OCI-LY7 (cell line): ENCODE results near the gene SALL1. TPM values are rescaled to one million over a fixed set of nuclear protein-coding genes. Genes with fewer than 3 reads are reported as not detected.

ENCODE experiments used
- BruUV-seq: library from RNA; stranded (reverse); fragments of 400-500 nt; replicated peaks from 2 replicates; lab custom pipeline; 2021; lab: Mats Ljungman, UMichigan
- CTCF ChIA-PET: fragments of 300-600 bp; sonication (Branson Sonifier 250); formaldehyde crosslinking; loops from one replicate; lab custom pipeline; 2022; ENCODE audit warnings: antibody characterized with exemption; ENCODE audit not compliant: unreplicated experiment; lab: Charles Lee
- POLR2A ChIA-PET: fragments of 300-600 bp; sonication (Branson Sonifier 250); formaldehyde crosslinking; loops from one replicate; lab custom pipeline; 2022; ENCODE audit warnings: antibody characterized with exemption; lab: Charles Lee
- DNase-seq: peaks from one replicate; pipeline ENCODE4 v3.0.0-alpha.2; 2015; ENCODE audit warnings: low spot score
- H2AFZ ChIP-seq: fragments of 200-600 bp; sonication (generic), shearing (Covaris generic); 2 replicates; pipeline ENCODE4 v1.6.1; 2014; ENCODE audit warnings: mild to moderate bottlenecking, antibody characterized with exemption, low read length, moderate library complexity
- H3K27ac ChIP-seq: fragments of 200-600 bp; sonication (generic); 2 replicates; pipeline ENCODE4 v1.5.1; 2014; ENCODE audit warnings: mixed run types, low read depth, mild to moderate bottlenecking, moderate library complexity, low read length, inconsistent platforms; ENCODE audit not compliant: poor library complexity, severe bottlenecking
- H3K36me3 ChIP-seq: fragments of 200-600 bp; sonication (generic); 2 replicates; pipeline ENCODE4 v1.6.1; 2014; ENCODE audit warnings: mild to moderate bottlenecking, antibody characterized with exemption, low read length, moderate library complexity, mixed read lengths; ENCODE audit not compliant: insufficient read depth
- H3K4me1 ChIP-seq: fragments of 200-600 bp; sonication (generic); 2 replicates; pipeline ENCODE4 v1.5.1; 2014; ENCODE audit warnings: mild to moderate bottlenecking, low read length; ENCODE audit not compliant: insufficient read depth, poor library complexity, severe bottlenecking
- H3K4me2 ChIP-seq: fragments of 200-600 bp; sonication (generic); 2 replicates; pipeline ENCODE4 v1.6.1; 2014; ENCODE audit warnings: mild to moderate bottlenecking, low read length
- H3K4me3 ChIP-seq: fragments of 200-600 bp; sonication (generic); 2 replicates; pipeline ENCODE4 v1.5.1; 2014; ENCODE audit warnings: mild to moderate bottlenecking, low read depth, low read length; ENCODE audit not compliant: poor library complexity, severe bottlenecking
- H3K79me2 ChIP-seq: fragments of 200-600 bp; sonication (generic); 2 replicates; pipeline ENCODE4 v1.6.1; 2016; ENCODE audit warnings: low read depth, mild to moderate bottlenecking, low read length, moderate library complexity, mixed read lengths; ENCODE audit not compliant: insufficient read depth
- H3K9me2 ChIP-seq: fragments of 200-600 bp; sonication (generic); 2 replicates; pipeline ENCODE4 v1.6.1; 2016; ENCODE audit warnings: mild to moderate bottlenecking, low read length, mixed read lengths; ENCODE audit not compliant: insufficient read depth
- H3K9me3 ChIP-seq: fragments of 200-600 bp; sonication (generic); 2 replicates; pipeline ENCODE4 v1.6.1; 2014; ENCODE audit warnings: mild to moderate bottlenecking, mixed run types, low read length, mixed read lengths
- H4K20me1 ChIP-seq: fragments of 200-600 bp; sonication (generic); 2 replicates; pipeline ENCODE4 v1.6.1; 2014; ENCODE audit warnings: mild to moderate bottlenecking, antibody characterized with exemption, low read length, moderate library complexity, mixed read lengths; ENCODE audit not compliant: insufficient read depth
- EZH2phosphoT487 ChIP-seq: fragments of 200-600 bp; sonication (generic); IDR thresholded peaks from 2 replicates; pipeline ENCODE4 v1.6.1; 2018; ENCODE audit warnings: low read depth, borderline replicate concordance, mild to moderate bottlenecking, mixed run types, antibody characterized with exemption, low read length, moderate library complexity, mixed read lengths
- intact Hi-C: fragments of 100-400 bp; cut with micrococcal nuclease; formaldehyde crosslinking; loops from one replicate; pipeline ENCODE4 v1.10.0; 2022; ENCODE audit not compliant: unreplicated experiment
- total RNA-seq, 2 experiments: library from RNA; depleted of rRNA in 1 of 2; stranded (reverse); fragments of >200 nt in 1 of 2; shearing (Covaris generic) in 1 of 2; gene quantifications; 2 replicates each; pipeline ENCODE4 v1.2.3, GENCODE V29; 2014 to 2022
- TF ChIP-seq, protein P1 (sequence below): fragments of 200-600 bp; sonication (generic); conservative IDR thresholded peaks from 2 replicates; pipeline ENCODE4 v1.5.1; 2014; ENCODE audit warnings: mild to moderate bottlenecking, antibody characterized with exemption, low read length, moderate library complexity, mixed read lengths

The SALL1 gene
- total RNA-seq, 2 experiments from 2014 or later, result not detected

- H3K4me3 ChIP-seq, result no peak overlapping the region
- H3K9me2 ChIP-seq, result no peaks in the 10 kb centered on the region
- TF ChIP-seq, protein P1, sequence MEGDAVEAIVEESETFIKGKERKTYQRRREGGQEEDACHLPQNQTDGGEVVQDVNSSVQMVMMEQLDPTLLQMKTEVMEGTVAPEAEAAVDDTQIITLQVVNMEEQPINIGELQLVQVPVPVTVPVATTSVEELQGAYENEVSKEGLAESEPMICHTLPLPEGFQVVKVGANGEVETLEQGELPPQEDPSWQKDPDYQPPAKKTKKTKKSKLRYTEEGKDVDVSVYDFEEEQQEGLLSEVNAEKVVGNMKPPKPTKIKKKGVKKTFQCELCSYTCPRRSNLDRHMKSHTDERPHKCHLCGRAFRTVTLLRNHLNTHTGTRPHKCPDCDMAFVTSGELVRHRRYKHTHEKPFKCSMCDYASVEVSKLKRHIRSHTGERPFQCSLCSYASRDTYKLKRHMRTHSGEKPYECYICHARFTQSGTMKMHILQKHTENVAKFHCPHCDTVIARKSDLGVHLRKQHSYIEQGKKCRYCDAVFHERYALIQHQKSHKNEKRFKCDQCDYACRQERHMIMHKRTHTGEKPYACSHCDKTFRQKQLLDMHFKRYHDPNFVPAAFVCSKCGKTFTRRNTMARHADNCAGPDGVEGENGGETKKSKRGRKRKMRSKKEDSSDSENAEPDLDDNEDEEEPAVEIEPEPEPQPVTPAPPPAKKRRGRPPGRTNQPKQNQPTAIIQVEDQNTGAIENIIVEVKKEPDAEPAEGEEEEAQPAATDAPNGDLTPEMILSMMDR, result no peak
- TF ChIP-seq EZH2phosphoT487, result no peak
- no peaks in the 10 kb centered on the region for H3K36me3 ChIP-seq
- CTCF ChIA-PET, result no interaction called here
- POLR2A ChIA-PET, result interaction anchor here (0.7 kb wide), 1 partner anchor 978 kb away, joined by 3 read pairs; no protein-coding TSS in a partner anchor
- H3K4me2 ChIP-seq, result no peak overlapping the region
- no peaks in the 10 kb centered on the region for H3K4me1 ChIP-seq
- intact Hi-C loops, result no loop called here
- DNase-seq, result no peak
- BruUV-seq, result no TSS peak
- H3K27ac ChIP-seq, result no peak overlapping the region
- H2AFZ ChIP-seq, result no peak overlapping the region
- H3K9me3 ChIP-seq, result no peaks in the 10 kb centered on the region
- no peaks in the 10 kb centered on the region for H4K20me1 ChIP-seq
- no peaks in the 10 kb centered on the region for H3K79me2 ChIP-seq
Measured at GRCh38 chr16:51166091-51166490, 15.0 kb upstream of the SALL1 start.

DNA sequence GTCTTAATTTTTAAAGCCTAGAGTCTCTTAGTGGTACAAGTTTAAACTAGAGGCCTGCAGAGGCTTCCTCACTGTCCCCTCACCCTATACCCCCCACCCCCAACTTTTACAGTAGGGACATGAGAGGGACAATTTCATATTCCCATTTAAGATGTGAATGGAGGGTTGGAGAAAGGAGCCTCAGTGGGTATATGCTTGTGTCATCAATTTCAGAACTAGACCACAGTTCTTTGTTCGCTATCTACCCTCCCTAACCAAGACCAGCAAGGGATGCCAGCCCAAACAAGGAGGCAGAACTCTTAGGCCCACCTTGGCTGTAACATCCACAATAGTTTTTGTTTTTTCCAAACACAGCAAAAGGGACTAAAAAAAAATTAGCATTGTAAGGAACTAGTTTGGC lies 14.0 kb upstream of the SALL1 start:
- POLR2A ChIA-PET, result no interaction called here
- Histone ChIP-seq H3K27ac (no peak overlapping the region), H3K4me3 (no peak overlapping the region), H3K36me3 (no peaks in the 10 kb centered on the region), H3K9me3 (no peaks in the 10 kb centered on the region), H3K9me2 (no peaks in the 10 kb centered on the region), H3K4me1 (no peaks in the 10 kb centered on the region), H2AFZ (no peak overlapping the region), H4K20me1 (no peaks in the 10 kb centered on the region), H3K4me2 (no peak overlapping the region), H3K79me2 (no peaks in the 10 kb centered on the region)
- intact Hi-C loops, result no loop called here
- no TSS peak for BruUV-seq
- TF ChIP-seq, protein P1, result no peak
- no peak for TF ChIP-seq EZH2phosphoT487
- no peak for DNase-seq
- CTCF ChIA-PET, result no interaction called here

GRCh38 chr16:51164574-51164973 lies 13.5 kb upstream of the SALL1 start:
- intact Hi-C loops, result no loop called here
- no peak overlapping the region for H3K4me3 ChIP-seq
- H4K20me1 ChIP-seq, result no peaks in the 10 kb centered on the region
- POLR2A ChIA-PET, result no interaction called here
- no peaks in the 10 kb centered on the region for H3K9me3 ChIP-seq
- no peak for TF ChIP-seq EZH2phosphoT487
- TF ChIP-seq, protein P1, result no peak
- H3K79me2 ChIP-seq, result no peaks in the 10 kb centered on the region
- CTCF ChIA-PET, result no interaction called here
- no peaks in the 10 kb centered on the region for H3K4me1 ChIP-seq
- H3K4me2 ChIP-seq, result no peak overlapping the region
- DNase-seq, result no peak
- H2AFZ ChIP-seq, result no peak overlapping the region
- H3K27ac ChIP-seq, result no peak overlapping the region
- no TSS peak for BruUV-seq
- H3K36me3 ChIP-seq, result no peaks in the 10 kb centered on the region
- H3K9me2 ChIP-seq, result no peaks in the 10 kb centered on the region
